SK-N-SH treated with all-trans-retinoic acid at 6 μM for 48 hours (cell line): ENCODE data around the gene TEAD4.

ENCODE experiments used
- ATAC-seq: fragments of 200-7000 bp; cut with Tn5 transposase; 3 replicates; pipeline ENCODE4 v1.9.1; 2020; ENCODE audit warnings: mild to moderate bottlenecking, moderate library complexity
- ARNTL ChIP-seq: fragments of 450-650 bp; formaldehyde crosslinking; IDR thresholded peaks from 2 replicates; pipeline ENCODE4 v1.5.0; 2020; ENCODE audit warnings: low read depth, mild to moderate bottlenecking, moderate library complexity, borderline replicate concordance
- BACH2 ChIP-seq: fragments of 250-450 bp; sonication (Bioruptor Pico); IDR thresholded peaks from 2 replicates; pipeline ENCODE4 v1.9.0; 2021; ENCODE audit warnings: mild to moderate bottlenecking, borderline replicate concordance
- CREB5 ChIP-seq: fragments of 250-450 bp; sonication (Bioruptor Pico); IDR thresholded peaks from 2 replicates; pipeline ENCODE4 v1.5.1; 2020; ENCODE audit warnings: low read depth, mild to moderate bottlenecking, moderate library complexity
- CSRNP3 ChIP-seq: fragments of 250-450 bp; sonication (Bioruptor Pico); IDR thresholded peaks from 2 replicates; pipeline ENCODE4 v1.5.1; 2021; ENCODE audit warnings: mild to moderate bottlenecking, moderate library complexity
- ESRRG ChIP-seq: fragments of 250-450 bp; sonication (Bioruptor Pico); IDR thresholded peaks from 2 replicates; pipeline ENCODE4 v1.6.1; 2021; ENCODE audit warnings: mild to moderate bottlenecking
- GLIS3 ChIP-seq: fragments of 250-450 bp; sonication (Bioruptor Pico); IDR thresholded peaks from 2 replicates; pipeline ENCODE4 v1.5.0; 2020; ENCODE audit warnings: mild to moderate bottlenecking, moderate library complexity
- ISL1 ChIP-seq: fragments of 250-450 bp; sonication (Bioruptor Pico); IDR thresholded peaks from 2 replicates; pipeline ENCODE4 v2.1.2; 2022; ENCODE audit warnings: mild to moderate bottlenecking, moderate library complexity
- OSR1 ChIP-seq: fragments of 250-450 bp; sonication (Bioruptor Pico); IDR thresholded peaks from 2 replicates; pipeline ENCODE4 v1.8.0; 2022; ENCODE audit warnings: moderate library complexity, mild to moderate bottlenecking, inconsistent platforms
- PATZ1 ChIP-seq: fragments of 250-450 bp; sonication (Bioruptor Pico); IDR thresholded peaks from 2 replicates; pipeline ENCODE4 v1.8.0; 2020; ENCODE audit warnings: mild to moderate bottlenecking, moderate library complexity, borderline replicate concordance
- POU6F1 ChIP-seq: fragments of 250-450 bp; sonication (Bioruptor Pico); IDR thresholded peaks from 2 replicates; pipeline ENCODE4 v1.8.0; 2021; ENCODE audit warnings: low read depth, mild to moderate bottlenecking, moderate library complexity, borderline replicate concordance
- PPARA ChIP-seq: fragments of 250-450 bp; sonication (Bioruptor Pico); IDR thresholded peaks from 2 replicates; pipeline ENCODE4 v1.5.0; 2020; ENCODE audit warnings: mild to moderate bottlenecking, borderline replicate concordance
- SNAI2 ChIP-seq: fragments of 250-450 bp; sonication (Bioruptor Pico); IDR thresholded peaks from 2 replicates; pipeline ENCODE4 v1.5.0; 2020; ENCODE audit warnings: mild to moderate bottlenecking, moderate library complexity
- TCF4 ChIP-seq: fragments of 250-450 bp; sonication (Bioruptor Pico); IDR thresholded peaks from 2 replicates; pipeline ENCODE4 v1.8.0; 2021; ENCODE audit warnings: mild to moderate bottlenecking, moderate library complexity, borderline replicate concordance
- TOX ChIP-seq: fragments of 250-450 bp; sonication (Bioruptor Pico); IDR thresholded peaks from 2 replicates; pipeline ENCODE4 v1.8.0; 2021; ENCODE audit warnings: mild to moderate bottlenecking, moderate library complexity, borderline replicate concordance
- TSHZ2 ChIP-seq: fragments of 250-450 bp; sonication (Bioruptor Pico); IDR thresholded peaks from 2 replicates; pipeline ENCODE4 v1.5.0; 2020; ENCODE audit warnings: mild to moderate bottlenecking, moderate library complexity
- ZC3H10 ChIP-seq: fragments of 250-450 bp; sonication (Bioruptor Pico); IDR thresholded peaks from 2 replicates; pipeline ENCODE4 v1.5.1; 2021; ENCODE audit warnings: mild to moderate bottlenecking, moderate library complexity
- ZFP3 ChIP-seq: fragments of 250-450 bp; sonication (Bioruptor Pico); IDR thresholded peaks from 2 replicates; pipeline ENCODE4 v1.5.0; 2020; ENCODE audit warnings: mild to moderate bottlenecking, moderate library complexity
- ZFP30 ChIP-seq: fragments of 450-650 bp; formaldehyde crosslinking; IDR thresholded peaks from 2 replicates; pipeline ENCODE4 v1.5.0; 2022; ENCODE audit warnings: mild to moderate bottlenecking, moderate library complexity
- ZNF565 ChIP-seq: fragments of 450-650 bp; formaldehyde crosslinking; conservative IDR thresholded peaks from 2 replicates; pipeline ENCODE4 v1.5.0; 2020; ENCODE audit warnings: low read depth, mild to moderate bottlenecking, moderate library complexity
- ZNF70 ChIP-seq: fragments of 450-650 bp; formaldehyde crosslinking; IDR thresholded peaks from 2 replicates; pipeline ENCODE4 v1.5.0; 2020; ENCODE audit warnings: mild to moderate bottlenecking, moderate library complexity
- ZNF8 ChIP-seq: fragments of 450-650 bp; formaldehyde crosslinking; IDR thresholded peaks from 2 replicates; pipeline ENCODE4 v1.5.0; 2020; ENCODE audit warnings: mild to moderate bottlenecking, moderate library complexity

The TEAD4 gene

GRCh38 chr12:3073438-3074250, 114.4 kb downstream of the TEAD4 start:
- TF ChIP-seq SNAI2 (CRISPR knock-in tag) (no peak), TOX (CRISPR knock-in tag) (no peak), ESRRG (no peak), PATZ1 (no peak), ZFP30 (CRISPR knock-in tag) (no peak), CSRNP3 (no peak), GLIS3 (CRISPR knock-in tag) (no peak), ISL1 (CRISPR knock-in tag) (no peak), TSHZ2 (no peak), ZNF565 (CRISPR knock-in tag) (no peak), ZC3H10 (CRISPR knock-in tag) (no peak), ARNTL (CRISPR knock-in tag) (no peak), ZNF70 (CRISPR knock-in tag) (no peak), POU6F1 (no peak), ZFP3 (no peak), OSR1 (CRISPR knock-in tag) (no peak), CREB5 (CRISPR knock-in tag) (no peak), ZNF8 (CRISPR knock-in tag) (no peak)
- ATAC-seq, result peak; percentile 75

- no peak for ATAC-seq
- TF ChIP-seq PPARA (CRISPR knock-in tag) (no peak), TSHZ2 (no peak), SNAI2 (CRISPR knock-in tag) (no peak), TCF4 (CRISPR knock-in tag) (no peak), CREB5 (CRISPR knock-in tag) (no peak), ARNTL (CRISPR knock-in tag) (no peak), GLIS3 (CRISPR knock-in tag) (no peak), ZFP3 (no peak), POU6F1 (no peak), BACH2 (no peak), PATZ1 (no peak), ISL1 (CRISPR knock-in tag) (no peak), ZFP30 (CRISPR knock-in tag) (no peak), ZNF70 (CRISPR knock-in tag) (no peak)
These were observed 116.1 kb downstream of the TEAD4 start for GRCh38 chr12:3075315-3075714.
